Left cardiac atrium (tissue), 4 donors: ENCODE results near the gene SZT2. TPM values are rescaled to one million over a fixed set of nuclear protein-coding genes. Genes with fewer than 3 reads are reported as not detected.

Experiments
- ATAC-seq, 2 donors: fragments of 200-7000 bp; cut with Tn5 transposase; one replicate each; pipeline ENCODE4 v1.9.1; 2020; ENCODE audit warnings: mild to moderate bottlenecking in 2 of 2, moderate library complexity in 2 of 2
- DNase-seq: peaks from one replicate; pipeline ENCODE4 v3.0.0-alpha.2; 2020
- intact Hi-C, 2 donors: fragments of 100-400 bp; cut with DNase I; formaldehyde crosslinking; loops; one replicate each; pipeline versions ENCODE4 v1.14.1 to v1.15.1; 2022 to 2023
- total RNA-seq, 2 donors: library from RNA; stranded (reverse); fragmentation: NEBNext Ultra II Directional; extraction: Animal tissue kit (Norgen Biotek cat#: 25700); gene quantifications; one replicate each; pipeline ENCODE4 v1.2.1, GENCODE V29; 2021
- donor health status: DM: no; HTN: yes; CAD: no.
- donor health status: DM: no; HTN: yes; CAD: no; lungs with severe emphysema.
- donor health status: DM: yes; HTN: yes; CAD: no.
- donor health status: Dilated cardiomyopathy.

The SZT2 gene
- total RNA-seq, 2 donors from 2014 or later, result 26.3 to 30.5 TPM

DNA sequence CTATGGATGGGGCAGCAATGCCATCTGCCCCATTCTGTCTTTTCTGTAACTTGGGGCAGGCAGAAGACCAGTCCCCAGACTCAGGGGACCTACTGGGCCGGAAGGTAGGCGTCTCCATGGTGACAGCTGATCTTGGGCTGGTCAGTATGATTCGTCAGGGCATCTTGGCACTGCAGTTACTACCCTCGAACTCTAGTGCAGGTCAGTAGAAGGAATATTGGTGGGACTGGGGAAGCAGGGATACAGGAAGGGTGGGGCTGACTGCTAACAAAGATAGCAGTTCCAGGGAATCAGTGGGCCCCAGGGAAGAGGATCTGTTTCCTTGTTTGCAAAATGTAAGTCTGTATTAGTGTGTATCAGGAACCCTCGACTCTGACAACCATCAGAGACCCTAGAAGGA, 26.2 kb downstream of the SZT2 start:
- DNase-seq (no peak), ATAC-seq (no peak)
- intact Hi-C loops, result loop anchor here (5.0 to 10.0 kb wide), 2 partner anchors 184 to 191 kb away; no protein-coding TSS in a partner anchor

DNA sequence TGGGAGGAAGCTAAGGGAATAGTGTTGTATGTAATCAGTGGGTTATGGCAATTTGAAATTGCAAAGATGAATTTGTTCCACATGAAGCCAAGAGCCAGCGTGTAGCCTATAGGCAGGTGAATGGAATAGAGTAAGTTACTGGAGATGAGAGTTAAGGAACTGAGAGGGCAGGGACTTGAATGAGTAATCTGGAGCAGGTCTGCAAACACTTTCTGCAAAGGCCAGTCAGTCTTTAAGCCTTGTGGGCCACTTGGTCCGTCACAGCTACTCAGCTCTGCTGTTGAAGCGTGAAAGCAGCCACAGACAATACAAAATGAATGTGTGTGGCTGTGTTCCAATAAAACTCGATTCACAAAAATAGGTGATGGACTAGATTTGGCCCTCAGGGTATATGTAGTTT, 29.2 kb downstream of the SZT2 start:
- ATAC-seq, result no peak

DNA sequence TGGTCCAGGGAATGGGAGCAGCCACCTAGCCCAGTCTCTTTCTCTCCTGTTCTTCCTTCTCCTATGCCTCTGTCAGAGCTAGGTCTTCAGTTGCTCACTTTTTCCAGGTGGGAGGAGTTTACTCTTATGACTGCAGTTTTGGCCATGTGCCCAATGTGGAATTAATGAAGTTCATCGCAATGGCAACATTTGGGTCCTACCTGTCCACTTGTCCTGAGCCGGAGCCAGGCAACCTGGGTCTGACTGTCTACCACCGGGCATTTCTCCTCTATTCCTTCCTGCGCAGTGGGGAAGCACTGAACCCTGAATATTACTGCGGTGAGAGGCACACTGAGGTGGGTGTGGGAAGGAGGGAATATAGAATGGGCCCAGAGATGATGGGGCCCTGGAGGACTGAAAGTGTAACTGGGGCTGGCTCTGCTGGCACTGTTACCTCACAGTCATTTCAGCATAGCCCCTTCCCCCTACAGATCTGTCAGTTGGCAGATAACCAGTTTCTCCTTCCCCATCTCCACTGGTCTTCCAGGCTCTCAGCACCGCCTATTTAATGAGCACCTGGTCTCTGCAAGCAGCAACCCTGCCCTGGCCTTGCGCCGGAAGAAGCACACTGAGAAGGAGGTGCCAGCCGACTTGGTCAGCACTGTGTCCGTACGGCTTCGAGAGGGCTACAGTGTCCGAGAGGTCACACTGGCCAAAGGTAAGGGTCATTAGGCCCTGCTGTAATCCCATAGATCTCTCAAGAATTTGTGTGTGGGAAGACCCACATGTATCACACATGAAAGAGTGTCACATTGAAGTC, 30.1 kb downstream of the SZT2 start:
- ATAC-seq, result no peak
- intact Hi-C loops, result loop anchor here (5.0 to 10.0 kb wide), 2 partner anchors 188 to 195 kb away; no protein-coding TSS in a partner anchor
- no peak for DNase-seq

More for the DNA sequence above, 29.2 kb downstream of the SZT2 start:
- no peak for DNase-seq
- intact Hi-C loops, result loop anchor here (5.0 to 10.0 kb wide), 2 partner anchors 187 to 194 kb away; no protein-coding TSS in a partner anchor

DNA sequence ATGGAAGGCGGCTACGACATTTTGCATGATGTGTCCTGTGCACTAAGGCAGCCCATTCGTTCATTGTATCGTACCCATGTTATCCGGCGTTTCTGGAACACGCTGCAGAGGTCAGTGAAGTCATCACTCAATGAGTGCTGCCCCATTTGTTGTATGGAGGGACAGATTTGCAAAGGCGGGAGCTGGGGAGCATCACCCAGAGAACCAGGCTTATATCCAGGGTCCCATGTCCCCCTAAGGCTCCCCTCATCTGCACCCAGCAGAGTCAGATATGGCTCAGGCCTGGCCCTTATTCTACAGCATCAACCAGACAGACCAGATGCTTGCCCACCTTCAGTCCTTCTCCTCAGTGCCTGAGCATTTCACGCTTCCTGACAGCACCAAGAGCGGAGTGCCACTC, 31.2 kb downstream of the SZT2 start:
- ATAC-seq, result no peak
- no peak for DNase-seq
- intact Hi-C loops, result no loop called here

DNA sequence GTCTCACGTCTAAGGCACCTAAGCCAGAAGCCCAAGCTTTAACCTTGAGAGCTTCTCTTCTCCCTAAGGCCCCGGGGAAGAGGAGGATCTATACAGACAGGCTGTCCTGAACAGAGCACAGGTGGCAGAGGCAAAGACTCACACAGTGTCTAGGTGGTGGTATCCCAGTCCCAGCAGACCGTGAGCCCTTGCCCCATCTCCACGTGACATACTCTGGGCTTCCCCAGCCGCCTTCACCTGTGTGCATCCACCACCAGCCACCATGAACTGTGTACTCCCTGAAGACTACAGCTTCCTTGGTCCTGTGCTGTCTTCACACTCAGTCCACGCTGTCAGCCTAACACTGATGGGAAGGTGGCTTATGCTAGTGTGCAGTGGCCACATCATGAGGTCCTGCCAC, 31.7 kb downstream of the SZT2 start:
- ATAC-seq, result no peak
- DNase-seq, result no peak
- intact Hi-C loops, result no loop called here

DNA sequence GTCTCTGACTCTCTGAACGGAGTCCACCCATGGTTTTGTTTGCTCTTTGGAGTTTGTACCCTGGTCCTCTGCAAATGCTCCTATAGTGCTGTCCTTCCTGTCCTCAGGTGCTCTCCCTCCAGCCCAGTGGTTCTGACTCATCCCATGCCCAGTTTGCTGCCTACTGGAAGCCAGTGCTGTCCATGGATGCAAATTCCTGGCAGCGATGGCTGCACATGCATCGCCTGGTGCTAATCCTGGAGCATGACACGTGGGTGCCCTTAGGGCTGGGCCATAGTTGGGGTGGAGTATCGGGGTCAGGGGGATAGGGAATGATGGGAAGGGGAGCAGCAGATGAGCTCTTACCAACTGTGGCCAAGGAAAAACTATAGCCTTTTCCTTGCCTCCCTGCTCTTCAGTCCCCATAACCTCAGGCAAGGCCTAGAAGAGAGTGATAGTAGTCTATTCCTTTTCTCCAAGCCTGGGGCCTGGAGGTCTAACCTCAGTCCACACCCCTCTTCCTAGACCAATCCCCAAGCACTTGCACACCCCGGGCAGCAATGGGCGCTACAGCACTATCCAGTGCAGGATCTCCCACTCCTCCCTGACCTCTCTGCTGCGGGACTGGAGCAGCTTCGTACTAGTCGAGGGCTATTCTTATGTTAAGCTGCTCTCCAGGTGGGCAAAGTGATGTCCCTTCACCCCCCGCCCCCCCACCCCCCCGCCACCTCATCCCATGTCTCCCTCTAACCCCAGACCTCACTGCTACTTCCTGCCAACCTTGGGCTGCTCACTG, 32.5 kb downstream of the SZT2 start:
- intact Hi-C loops, result no loop called here
- no peak for DNase-seq
- no peak for ATAC-seq

DNA sequence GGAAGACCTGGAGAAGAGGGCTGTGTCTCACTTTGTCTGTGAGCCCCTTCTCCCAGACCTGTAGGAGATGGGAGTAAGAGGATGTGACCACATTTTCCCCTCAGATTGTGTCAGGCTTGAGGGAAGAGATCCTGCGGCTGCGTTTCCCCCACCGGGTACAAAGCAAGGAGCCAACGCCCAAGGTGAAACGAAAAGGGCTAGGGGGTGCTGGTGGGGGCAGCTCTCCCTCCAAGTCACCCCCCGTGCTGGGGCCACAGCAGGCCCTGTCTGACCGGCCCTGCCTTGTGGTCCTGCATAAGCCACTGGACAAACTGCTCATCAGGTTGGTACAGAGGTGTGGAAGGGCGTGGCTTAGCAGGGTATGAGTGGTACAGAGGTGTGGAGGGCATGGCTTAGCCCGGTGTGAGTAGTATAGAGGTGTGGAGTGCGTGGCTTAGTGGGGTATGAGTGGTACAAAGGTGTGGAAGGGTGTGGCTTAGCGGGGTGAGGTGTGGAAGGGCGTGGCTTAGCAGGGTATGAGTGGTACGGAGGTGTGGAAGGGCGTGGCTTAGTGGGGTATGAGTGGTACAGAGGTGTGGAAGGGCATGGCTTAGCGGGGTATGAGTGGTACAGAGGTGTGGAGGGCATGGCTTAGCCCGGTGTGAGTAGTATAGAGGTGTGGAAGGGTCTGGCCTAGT, 33.4 kb downstream of the SZT2 start:
- intact Hi-C loops, result no loop called here

DNA sequence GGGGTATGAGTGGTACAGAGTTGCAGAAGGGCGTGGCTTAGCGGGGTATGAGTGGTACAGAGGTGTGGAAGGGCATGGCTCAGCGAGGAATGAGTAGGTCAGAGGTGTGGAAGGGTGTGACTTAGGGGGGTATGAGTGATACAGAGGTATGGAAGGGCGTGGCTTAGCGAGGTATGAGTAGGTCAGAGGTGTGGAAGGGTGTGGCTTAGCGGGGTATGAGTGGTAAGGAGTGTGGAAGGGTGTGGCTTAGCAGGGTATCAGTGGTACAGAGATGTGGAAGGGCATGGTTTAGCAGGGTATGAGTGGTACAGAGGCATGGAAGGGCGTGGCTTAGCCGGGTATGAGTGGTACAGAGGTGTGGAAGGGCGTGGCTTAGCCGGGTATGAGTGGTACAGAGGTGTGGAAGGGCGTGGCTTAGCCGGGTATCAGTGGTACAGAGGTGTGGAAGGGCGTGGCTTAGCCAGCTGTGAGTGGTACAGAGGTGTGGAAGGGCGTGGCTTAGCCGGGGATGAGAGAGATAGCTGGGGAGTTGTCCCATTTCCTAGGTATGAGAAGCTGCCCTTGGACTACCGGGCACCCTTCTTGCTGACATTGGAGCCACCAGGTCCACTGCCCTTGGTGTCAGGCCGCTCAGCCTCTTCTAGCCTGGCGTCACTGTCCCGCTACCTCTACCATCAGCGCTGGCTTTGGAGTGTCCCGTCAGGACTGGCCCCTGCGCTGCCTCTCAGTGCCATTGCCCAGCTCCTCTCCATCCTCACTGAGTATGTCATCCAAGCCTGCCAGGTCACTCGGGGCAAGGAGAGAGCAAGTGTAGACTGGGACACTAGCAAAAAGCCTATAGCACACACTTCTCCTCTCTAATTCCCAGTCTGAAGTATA, 34.2 kb downstream of the SZT2 start:
- no peak for DNase-seq
- no peak for ATAC-seq

More for the DNA sequence above, 33.4 kb downstream of the SZT2 start:
- ATAC-seq (no peak), DNase-seq (no peak)

DNA sequence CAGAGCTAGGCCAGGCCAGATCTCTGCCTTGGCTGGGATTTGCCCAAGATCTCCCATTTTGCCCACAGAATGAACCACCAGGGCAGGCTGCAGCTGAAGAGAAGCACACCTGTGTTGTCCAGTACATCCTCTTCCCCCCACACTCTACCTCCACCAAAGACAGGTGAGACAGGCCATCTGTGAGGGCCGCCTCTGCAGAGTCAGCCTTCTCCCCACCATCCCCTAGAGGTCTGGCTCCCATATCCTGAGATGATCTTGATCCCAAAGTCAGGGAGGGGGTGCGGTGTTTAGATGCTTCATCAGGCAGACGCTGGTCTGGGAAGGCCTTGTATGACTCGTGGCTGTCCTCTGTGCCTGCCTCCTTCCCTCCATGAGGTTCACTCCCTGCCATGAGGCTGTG, 35.3 kb downstream of the SZT2 start:
- intact Hi-C loops, result no loop called here
- DNase-seq, result no peak
- no peak for ATAC-seq

More for the DNA sequence above, 34.2 kb downstream of the SZT2 start:
- intact Hi-C loops, result no loop called here

DNA sequence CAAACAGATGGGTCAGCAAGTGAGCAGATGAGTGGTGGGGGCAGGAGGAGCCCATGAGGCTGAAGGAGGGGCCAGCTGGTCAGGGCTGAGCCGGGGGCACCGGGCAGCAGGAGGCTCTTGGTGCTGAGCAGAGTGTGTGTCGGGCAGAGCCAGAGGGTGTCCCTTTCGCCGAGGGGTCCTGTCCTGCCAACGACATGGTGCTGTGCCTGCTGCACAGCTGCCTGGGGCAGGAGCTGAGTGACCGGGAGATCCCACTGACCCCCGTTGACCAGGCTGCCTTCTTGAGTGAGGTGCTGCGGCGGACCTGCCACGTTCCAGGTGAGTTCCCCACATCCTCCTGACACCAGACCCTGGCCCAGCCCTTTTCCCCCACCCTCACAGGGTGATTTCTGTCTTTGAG, 36.5 kb downstream of the SZT2 start:
- intact Hi-C loops, result no loop called here
- ATAC-seq (no peak), DNase-seq (no peak)

DNA sequence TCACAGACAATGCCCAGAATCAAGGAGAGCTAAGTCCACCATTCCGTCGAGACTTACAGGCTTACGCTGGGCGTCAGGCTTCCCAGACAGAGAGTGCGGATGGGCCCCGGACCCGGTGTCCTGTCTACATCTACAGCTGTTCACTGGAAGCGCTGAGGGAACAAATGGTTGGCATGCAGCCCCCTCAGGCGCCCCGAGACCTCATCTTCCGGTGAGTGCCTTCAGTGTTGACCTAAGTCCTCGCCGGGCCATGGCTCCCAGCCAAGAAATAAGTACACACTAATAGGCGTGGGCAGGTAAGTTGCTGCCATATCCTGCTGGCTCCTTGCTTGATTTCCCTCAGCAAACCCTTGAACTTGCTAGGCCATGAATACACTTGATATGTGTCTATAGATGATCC, 37.8 kb downstream of the SZT2 start:
- ATAC-seq (no peak), DNase-seq (no peak)
- intact Hi-C loops, result no loop called here

DNA sequence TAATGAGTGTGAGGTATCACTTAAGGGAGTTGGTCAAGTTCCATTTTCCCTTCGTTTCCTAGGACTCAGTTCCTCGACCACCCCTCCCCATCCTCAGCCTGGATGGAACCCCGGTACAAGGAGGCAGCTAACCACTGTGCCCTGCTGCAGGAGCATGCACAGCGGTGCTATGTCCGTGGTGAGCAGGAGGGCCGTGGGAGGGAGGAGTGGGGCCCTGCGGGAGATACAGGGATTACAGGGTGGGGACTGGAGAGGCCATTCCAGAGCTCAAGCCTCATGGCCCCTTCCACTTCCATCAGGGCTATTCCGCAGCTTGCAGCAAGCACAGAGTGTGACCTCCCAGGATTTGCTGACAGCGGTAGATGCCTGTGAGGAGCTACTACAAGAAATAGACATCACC, 38.2 kb downstream of the SZT2 start:
- intact Hi-C loops, result no loop called here
- DNase-seq, result no peak

DNA sequence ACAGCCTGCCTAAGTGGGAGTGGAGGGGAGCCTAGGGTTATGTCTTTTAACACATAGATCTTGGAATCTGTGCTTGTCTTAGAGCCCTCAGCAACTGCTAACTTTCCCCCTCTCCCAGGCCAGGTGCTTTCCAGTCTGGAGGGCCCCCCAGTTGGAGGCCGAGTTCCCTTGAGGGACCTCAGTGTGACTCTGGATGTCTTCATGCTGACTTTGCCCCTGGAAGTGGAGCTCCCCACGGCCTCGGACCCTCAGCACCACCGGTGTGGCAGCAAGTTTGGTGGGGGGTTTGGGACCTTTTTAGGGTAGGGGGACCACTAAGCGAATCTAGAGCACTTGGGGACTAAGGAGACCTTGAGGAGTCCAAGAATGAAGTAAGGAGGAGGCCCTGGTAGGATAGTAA, 41.1 kb downstream of the SZT2 start:
- ATAC-seq (no peak), DNase-seq (no peak)
- intact Hi-C loops, result no loop called here

More for the DNA sequence above, 38.2 kb downstream of the SZT2 start:
- no peak for ATAC-seq

DNA sequence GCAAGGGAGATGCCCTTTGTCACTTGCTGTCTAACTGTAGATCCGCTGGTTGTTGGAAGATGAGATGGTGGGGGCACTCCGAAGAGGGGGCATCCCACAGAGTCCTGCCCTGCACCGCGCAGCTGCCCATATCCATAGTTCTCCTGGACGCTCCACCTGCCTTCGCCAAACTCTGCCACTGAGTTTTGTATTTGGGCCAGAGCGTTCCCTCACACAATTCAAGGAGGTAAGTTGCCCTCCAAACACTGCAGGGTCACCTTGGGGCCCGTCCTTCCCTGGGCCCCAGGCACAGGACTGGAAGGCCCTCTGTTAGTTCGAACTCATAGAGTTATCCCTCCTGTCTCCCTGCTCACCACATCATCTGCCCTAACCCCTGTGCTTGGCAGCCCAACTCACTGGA, 42.0 kb downstream of the SZT2 start:
- ATAC-seq, result no peak
- no peak for DNase-seq
- intact Hi-C loops, result no loop called here

DNA sequence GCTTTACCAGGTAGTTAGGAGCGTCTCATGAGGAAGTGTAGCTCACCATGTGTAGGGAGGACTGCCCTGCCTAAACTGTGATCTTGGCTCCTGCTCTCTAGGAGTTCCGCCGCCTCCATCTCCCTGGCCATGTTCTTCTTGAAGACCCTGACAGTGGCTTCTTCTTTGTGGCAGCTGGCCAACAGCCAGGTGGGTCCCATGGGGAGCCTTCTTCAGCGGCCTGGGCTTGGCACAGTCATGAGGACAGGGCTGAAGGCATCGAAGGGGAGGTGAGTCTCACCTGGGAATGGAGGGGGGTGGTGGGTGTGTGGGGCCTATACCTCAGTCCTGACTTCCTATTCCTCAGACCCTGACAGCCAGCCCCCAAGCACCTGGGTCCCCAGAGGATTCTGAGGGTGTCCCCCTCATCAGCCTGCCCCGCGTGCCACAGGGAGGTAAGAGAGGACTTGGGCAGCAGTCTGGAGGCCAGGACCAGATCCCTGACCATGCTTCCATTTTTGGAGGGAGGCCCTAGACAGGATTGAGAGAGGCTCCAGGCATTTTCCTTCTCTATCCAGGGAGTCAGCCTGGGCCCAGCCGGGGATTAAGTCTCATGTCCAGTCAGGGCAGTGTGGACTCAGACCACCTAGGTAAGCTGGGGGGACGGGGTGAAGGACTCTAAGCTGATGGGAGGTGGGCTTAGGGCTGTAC, 42.6 kb downstream of the SZT2 start:
- DNase-seq (no peak), ATAC-seq (no peak)
- intact Hi-C loops, result no loop called here

DNA sequence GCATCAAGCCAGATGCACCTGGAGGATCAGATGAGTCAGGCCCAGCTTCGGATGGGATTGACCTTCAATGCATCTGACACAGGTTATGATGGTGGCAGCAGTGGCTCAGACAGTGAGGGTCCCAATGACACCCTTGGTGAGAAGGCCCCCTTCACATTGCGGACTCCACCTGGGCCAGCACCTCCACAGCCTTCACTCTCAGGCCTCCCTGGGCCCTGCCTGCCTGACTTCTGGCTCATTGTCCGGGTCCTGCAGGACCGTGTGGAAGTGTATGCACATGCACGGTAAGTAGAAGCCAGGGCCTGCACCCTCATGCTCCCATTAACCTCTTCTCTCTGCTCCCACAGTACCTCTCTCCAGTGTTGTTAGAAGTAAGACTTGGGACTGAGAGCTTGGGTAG, 43.2 kb downstream of the SZT2 start:
- intact Hi-C loops, result no loop called here
- DNase-seq, result no peak

DNA sequence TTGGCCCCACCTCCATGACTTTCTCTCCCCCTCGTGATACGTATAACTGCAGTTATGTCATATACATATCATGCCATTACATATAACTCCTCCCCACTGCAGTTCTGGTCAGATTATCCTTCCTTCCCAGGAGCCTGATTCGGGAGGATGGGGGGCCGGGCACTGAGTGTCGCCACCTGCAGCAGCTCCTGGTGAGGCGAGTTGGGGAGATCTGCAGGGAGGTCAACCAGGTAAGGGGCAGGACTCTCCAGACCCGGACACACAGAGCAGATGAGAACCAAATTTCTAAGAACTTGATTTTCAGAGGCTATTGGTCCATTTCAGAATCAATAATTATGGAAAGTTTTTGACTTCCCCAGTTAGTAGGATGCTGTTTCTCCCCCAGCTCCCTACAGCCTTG, 44.6 kb downstream of the SZT2 start:
- DNase-seq, result no peak
- ATAC-seq, result no peak
- intact Hi-C loops, result no loop called here

More for the DNA sequence above, 43.2 kb downstream of the SZT2 start:
- no peak for ATAC-seq
